WTC11 (cell line): ENCODE measurements around the gene TMEM25.
"Not testable (repeated sequence)": the region's sequence is repeated elsewhere in the genome, so short reads cannot be mapped to it uniquely, and the experiment has no call there.

Source experiments
- RELA ChIP-seq: sonication (generic); formaldehyde crosslinking; IDR thresholded peaks from 2 replicates; pipeline ENCODE4 v1.8.1; 2022; ENCODE audit warnings: missing genetic modification reagents, mild to moderate bottlenecking, borderline replicate concordance
- ZNF232 ChIP-seq: sonication (generic); formaldehyde crosslinking; IDR thresholded peaks from 2 replicates; pipeline ENCODE4 v1.8.0; 2022; ENCODE audit warnings: mild to moderate bottlenecking, missing genetic modification reagents
- TF ChIP-seq, protein P1 (sequence below): fragments of 200-600 bp; IDR thresholded peaks from 2 replicates; pipeline ENCODE4 v1.8.0; 2022; ENCODE audit warnings: antibody characterized with exemption
- TF ChIP-seq, protein P2 (sequence below): sonication (generic); formaldehyde crosslinking; IDR thresholded peaks from 2 replicates; pipeline ENCODE4 v1.8.0; 2022; ENCODE audit warnings: mild to moderate bottlenecking, missing genetic modification reagents
- TF ChIP-seq, protein P3 (sequence below): sonication (generic); formaldehyde crosslinking; IDR thresholded peaks from 2 replicates; pipeline ENCODE4 v1.8.1; 2023; ENCODE audit warnings: mild to moderate bottlenecking, missing genetic modification reagents

DNA sequence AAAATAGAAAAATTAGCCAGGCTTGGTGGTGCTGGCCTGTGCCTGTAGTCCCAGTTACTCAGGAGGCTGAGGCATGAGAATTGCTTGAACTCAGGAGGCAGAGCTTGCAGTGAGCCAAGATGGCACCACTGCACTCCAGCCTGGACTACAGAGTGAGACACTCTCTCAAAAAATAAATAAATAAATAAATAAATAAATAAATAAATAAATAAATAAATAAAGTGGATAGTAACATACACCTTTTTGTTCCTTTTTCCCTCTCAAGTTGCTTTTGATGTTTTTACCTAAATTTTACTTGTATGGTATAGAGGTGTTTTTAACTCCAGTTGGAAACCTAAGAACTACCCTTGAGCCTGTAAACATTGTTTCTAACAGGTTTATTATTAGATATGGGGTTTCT is 47.0 kb downstream of the TMEM25 start:
- TF ChIP-seq, protein P1, sequence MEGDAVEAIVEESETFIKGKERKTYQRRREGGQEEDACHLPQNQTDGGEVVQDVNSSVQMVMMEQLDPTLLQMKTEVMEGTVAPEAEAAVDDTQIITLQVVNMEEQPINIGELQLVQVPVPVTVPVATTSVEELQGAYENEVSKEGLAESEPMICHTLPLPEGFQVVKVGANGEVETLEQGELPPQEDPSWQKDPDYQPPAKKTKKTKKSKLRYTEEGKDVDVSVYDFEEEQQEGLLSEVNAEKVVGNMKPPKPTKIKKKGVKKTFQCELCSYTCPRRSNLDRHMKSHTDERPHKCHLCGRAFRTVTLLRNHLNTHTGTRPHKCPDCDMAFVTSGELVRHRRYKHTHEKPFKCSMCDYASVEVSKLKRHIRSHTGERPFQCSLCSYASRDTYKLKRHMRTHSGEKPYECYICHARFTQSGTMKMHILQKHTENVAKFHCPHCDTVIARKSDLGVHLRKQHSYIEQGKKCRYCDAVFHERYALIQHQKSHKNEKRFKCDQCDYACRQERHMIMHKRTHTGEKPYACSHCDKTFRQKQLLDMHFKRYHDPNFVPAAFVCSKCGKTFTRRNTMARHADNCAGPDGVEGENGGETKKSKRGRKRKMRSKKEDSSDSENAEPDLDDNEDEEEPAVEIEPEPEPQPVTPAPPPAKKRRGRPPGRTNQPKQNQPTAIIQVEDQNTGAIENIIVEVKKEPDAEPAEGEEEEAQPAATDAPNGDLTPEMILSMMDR = not testable (repeated sequence)
- TF ChIP-seq, protein P2, sequence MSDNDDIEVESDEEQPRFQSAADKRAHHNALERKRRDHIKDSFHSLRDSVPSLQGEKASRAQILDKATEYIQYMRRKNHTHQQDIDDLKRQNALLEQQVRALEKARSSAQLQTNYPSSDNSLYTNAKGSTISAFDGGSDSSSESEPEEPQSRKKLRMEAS (CRISPR knock-in tag) = not testable (repeated sequence)
- TF ChIP-seq RELA, ZNF232 (CRISPR knock-in tag): not testable (repeated sequence)
- TF ChIP-seq, protein P3, sequence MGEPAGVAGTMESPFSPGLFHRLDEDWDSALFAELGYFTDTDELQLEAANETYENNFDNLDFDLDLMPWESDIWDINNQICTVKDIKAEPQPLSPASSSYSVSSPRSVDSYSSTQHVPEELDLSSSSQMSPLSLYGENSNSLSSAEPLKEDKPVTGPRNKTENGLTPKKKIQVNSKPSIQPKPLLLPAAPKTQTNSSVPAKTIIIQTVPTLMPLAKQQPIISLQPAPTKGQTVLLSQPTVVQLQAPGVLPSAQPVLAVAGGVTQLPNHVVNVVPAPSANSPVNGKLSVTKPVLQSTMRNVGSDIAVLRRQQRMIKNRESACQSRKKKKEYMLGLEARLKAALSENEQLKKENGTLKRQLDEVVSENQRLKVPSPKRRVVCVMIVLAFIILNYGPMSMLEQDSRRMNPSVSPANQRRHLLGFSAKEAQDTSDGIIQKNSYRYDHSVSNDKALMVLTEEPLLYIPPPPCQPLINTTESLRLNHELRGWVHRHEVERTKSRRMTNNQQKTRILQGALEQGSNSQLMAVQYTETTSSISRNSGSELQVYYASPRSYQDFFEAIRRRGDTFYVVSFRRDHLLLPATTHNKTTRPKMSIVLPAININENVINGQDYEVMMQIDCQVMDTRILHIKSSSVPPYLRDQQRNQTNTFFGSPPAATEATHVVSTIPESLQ (CRISPR knock-in tag) = not testable (repeated sequence)
